KMS-11 (cell line): ENCODE results near the gene LINC01488.

Source experiments
- H2AFZ ChIP-seq: fragments of 200-600 bp; sonication (generic); 2 replicates; pipeline ENCODE4 v1.6.1; 2016; ENCODE audit warnings: antibody characterized with exemption, mixed run types, low read depth
- H3K27ac ChIP-seq: fragments of 200-600 bp; sonication (generic); 2 replicates; pipeline ENCODE4 v1.6.1; 2016; ENCODE audit warnings: mild to moderate bottlenecking, mixed run types
- H3K27me3 ChIP-seq: fragments of 200-600 bp; sonication (generic); 2 replicates; pipeline ENCODE4 v1.6.1; 2017; ENCODE audit warnings: mild to moderate bottlenecking, low read depth, mixed run types, moderate library complexity; ENCODE audit not compliant: insufficient read depth
- H3K36me3 ChIP-seq: fragments of 200-600 bp; sonication (generic); 2 replicates; pipeline ENCODE4 v1.6.1; 2017; ENCODE audit warnings: mild to moderate bottlenecking, mixed run types; ENCODE audit not compliant: insufficient read depth
- H3K4me1 ChIP-seq: fragments of 200-600 bp; sonication (generic); 2 replicates; pipeline ENCODE4 v1.6.1; 2016; ENCODE audit warnings: mild to moderate bottlenecking, low read depth, mixed run types; ENCODE audit not compliant: poor library complexity, severe bottlenecking
- H3K4me2 ChIP-seq: fragments of 200-600 bp; sonication (generic); 2 replicates; pipeline ENCODE4 v1.7.0; 2016; ENCODE audit warnings: mild to moderate bottlenecking, mixed run types
- H3K4me3 ChIP-seq: fragments of 200-600 bp; sonication (generic); IDR thresholded peaks from 2 replicates; pipeline ENCODE4 v1.6.1; 2017; ENCODE audit warnings: low read depth, low read length, mixed read lengths; ENCODE audit not compliant: insufficient read depth
- H3K79me2 ChIP-seq: fragments of 200-600 bp; sonication (generic); 2 replicates; pipeline ENCODE4 v1.6.1; 2016; ENCODE audit warnings: low read depth, mixed run types; ENCODE audit not compliant: insufficient read depth
- H3K9ac ChIP-seq: fragments of 200-600 bp; sonication (generic); 2 replicates; pipeline ENCODE4 v1.6.1; 2016; ENCODE audit warnings: mild to moderate bottlenecking, mixed run types
- H4K20me1 ChIP-seq: fragments of 200-600 bp; sonication (generic); 2 replicates; pipeline ENCODE4 v1.6.1; 2016; ENCODE audit warnings: mild to moderate bottlenecking, mixed run types; ENCODE audit not compliant: insufficient read depth
- CTCF ChIP-seq: fragments of 200-600 bp; sonication (generic); conservative IDR thresholded peaks from 2 replicates; pipeline ENCODE4 v1.6.1; 2017; ENCODE audit warnings: low read depth, mild to moderate bottlenecking, antibody characterized with exemption, low read length, moderate library complexity, mixed read lengths

The LINC01488 gene

GRCh38 chr11:69486056-69486772, 4.8 kb downstream of the LINC01488 start:
- Histone ChIP-seq H2AFZ (no peak overlapping the region), H3K27me3 (peaks cover 3% of the 10 kb centered on the region; the same call in 1 of the 2 replicates), H3K4me2 (no peak overlapping the region), H3K36me3 (no peaks in the 10 kb centered on the region), H3K4me1 (no peaks in the 10 kb centered on the region), H3K79me2 (no peaks in the 10 kb centered on the region), H3K27ac (no peak overlapping the region), H4K20me1 (no peaks in the 10 kb centered on the region), H3K4me3 (no peak overlapping the region), H3K9ac (no peak overlapping the region)
- TF ChIP-seq CTCF: no peak

GRCh38 chr11:69486773-69487291, 5.4 kb downstream of the LINC01488 start:
- Histone ChIP-seq H3K79me2 (no peaks in the 10 kb centered on the region), H3K27ac (no peak overlapping the region), H3K4me2 (no peak overlapping the region), H3K9ac (no peak overlapping the region), H2AFZ (no peak overlapping the region), H3K27me3 (peaks cover 3% of the 10 kb centered on the region; the same call in 1 of the 2 replicates), H3K4me1 (no peaks in the 10 kb centered on the region), H3K36me3 (no peaks in the 10 kb centered on the region), H3K4me3 (no peak overlapping the region), H4K20me1 (no peaks in the 10 kb centered on the region)
- no peak for TF ChIP-seq CTCF

GRCh38 chr11:69487391-69487790, 5.9 kb downstream of the LINC01488 start:
- no peak overlapping the region for H3K9ac ChIP-seq
- no peak overlapping the region for H3K4me3 ChIP-seq
- H3K4me2 ChIP-seq: no peak overlapping the region
- TF ChIP-seq CTCF: no peak
- no peaks in the 10 kb centered on the region for H3K4me1 ChIP-seq
- peaks cover 3% of the 10 kb centered on the region; the same call in 1 of the 2 replicates for H3K27me3 ChIP-seq
- no peak overlapping the region for H3K27ac ChIP-seq
- H2AFZ ChIP-seq: no peak overlapping the region
- no peaks in the 10 kb centered on the region for H4K20me1 ChIP-seq
- no peaks in the 10 kb centered on the region for H3K79me2 ChIP-seq
- no peaks in the 10 kb centered on the region for H3K36me3 ChIP-seq

- Histone ChIP-seq H3K27me3 (peaks cover 7% of the 10 kb centered on the region), H3K79me2 (no peaks in the 10 kb centered on the region), H3K4me3 (no peak overlapping the region), H3K4me2 (no peak overlapping the region), H3K36me3 (no peaks in the 10 kb centered on the region), H3K27ac (no peak overlapping the region), H4K20me1 (no peaks in the 10 kb centered on the region), H3K4me1 (no peaks in the 10 kb centered on the region), H3K9ac (no peak overlapping the region), H2AFZ (no peak overlapping the region)
- no peak for TF ChIP-seq CTCF
These were observed 6.5 kb downstream of the LINC01488 start for GRCh38 chr11:69487849-69488542.
